Prostate gland (tissue), 2 donors: ENCODE data around the gene UBAC1. TPM values are rescaled to one million over a fixed set of nuclear protein-coding genes. Genes with fewer than 3 reads are reported as not detected.

Experiments used
- DNase-seq: peaks from one replicate; pipeline ENCODE4 v3.0.0-alpha.2; 2019; ENCODE audit warnings: low spot score
- H3K27ac ChIP-seq, 2 donors: fragments of 200-600 bp; sonication (generic); 2 replicates each; pipeline ENCODE4 v1.5.1; 2017 to 2019
- H3K27me3 ChIP-seq: fragments of 200-600 bp; sonication (generic); replicated peaks from 2 replicates; pipeline ENCODE4 v1.5.1; 2019; ENCODE audit not compliant: insufficient read depth
- H3K36me3 ChIP-seq, 2 donors: fragments of 200-600 bp; sonication (generic); 1 replicate in 1 of 2; 2 replicates in 1 of 2; pipeline versions ENCODE4 v1.5.1 to v1.8.1; 2017 to 2019
- H3K4me1 ChIP-seq: fragments of 200-600 bp; sonication (generic); replicated peaks from 2 replicates; pipeline ENCODE4 v1.5.1; 2019
- H3K4me3 ChIP-seq, 2 donors: fragments of 200-600 bp; sonication (generic); 2 replicates each; pipeline ENCODE4 v1.5.1; 2017 to 2019
- H3K9me3 ChIP-seq: fragments of 200-600 bp; sonication (generic); 2 replicates; pipeline ENCODE4 v1.5.1; 2017
- POLR2A ChIP-seq: fragments of 450-650 bp; IDR thresholded peaks from one replicate; pipeline ENCODE4 v1.6.1; 2016; ENCODE audit warnings: antibody characterized with exemption, mild to moderate bottlenecking
- POLR2AphosphoS5 ChIP-seq: sonication (generic); formaldehyde crosslinking; IDR thresholded peaks from one replicate; pipeline ENCODE4 v1.6.1; 2017; ENCODE audit warnings: antibody characterized with exemption
- WGBS: methylation state at CpG from one replicate; pipeline ENCODE4 v1.1.5; 2018; 5-methylcytosine and 5-hydroxymethylcytosine counted together
- intact Hi-C: fragments of 100-400 bp; cut with DNase I; formaldehyde crosslinking; loops from one replicate; pipeline ENCODE4 v1.14.2; 2022
- total RNA-seq, 2 donors: library from RNA; depleted of rRNA; stranded (reverse); fragments of >200 nt; gene quantifications; one replicate each; pipeline ENCODE4 v1.1.0, GENCODE V29; 2016
- TF ChIP-seq, protein P1 (sequence below), 4 experiments: fragments of 200-600 bp in 2 of 4; fragments of 450-650 bp in 2 of 4; sonication (generic) in 2 of 4; IDR thresholded peaks; 1 replicate in 3 of 4; 2 replicates in 1 of 4; pipeline ENCODE4 v1.5.1; 2016 to 2019; ENCODE audit warnings: antibody characterized with exemption in 4 of 4, mild to moderate bottlenecking in 2 of 4, moderate library complexity in 2 of 4

The UBAC1 gene
- total RNA-seq, 2 donors from 2014 or later = 53.7 to 59.1 TPM

GRCh38 chr9:135988493-135988892 lies 27.3 kb upstream of the UBAC1 start:
- Histone ChIP-seq H3K27me3 (no peaks in the 10 kb centered on the region), H3K4me1 (peaks cover 20% of the 10 kb centered on the region), H3K27ac (no peak overlapping the region), H3K9me3 (no peaks in the 10 kb centered on the region), H3K4me3 (no peak overlapping the region), H3K36me3 (no peaks in the 10 kb centered on the region)
- 81% methylated on average over 17 of the region's 17 CpGs for WGBS
- TF ChIP-seq POLR2A (no peak), POLR2AphosphoS5 (no peak)
- TF ChIP-seq, protein P1, sequence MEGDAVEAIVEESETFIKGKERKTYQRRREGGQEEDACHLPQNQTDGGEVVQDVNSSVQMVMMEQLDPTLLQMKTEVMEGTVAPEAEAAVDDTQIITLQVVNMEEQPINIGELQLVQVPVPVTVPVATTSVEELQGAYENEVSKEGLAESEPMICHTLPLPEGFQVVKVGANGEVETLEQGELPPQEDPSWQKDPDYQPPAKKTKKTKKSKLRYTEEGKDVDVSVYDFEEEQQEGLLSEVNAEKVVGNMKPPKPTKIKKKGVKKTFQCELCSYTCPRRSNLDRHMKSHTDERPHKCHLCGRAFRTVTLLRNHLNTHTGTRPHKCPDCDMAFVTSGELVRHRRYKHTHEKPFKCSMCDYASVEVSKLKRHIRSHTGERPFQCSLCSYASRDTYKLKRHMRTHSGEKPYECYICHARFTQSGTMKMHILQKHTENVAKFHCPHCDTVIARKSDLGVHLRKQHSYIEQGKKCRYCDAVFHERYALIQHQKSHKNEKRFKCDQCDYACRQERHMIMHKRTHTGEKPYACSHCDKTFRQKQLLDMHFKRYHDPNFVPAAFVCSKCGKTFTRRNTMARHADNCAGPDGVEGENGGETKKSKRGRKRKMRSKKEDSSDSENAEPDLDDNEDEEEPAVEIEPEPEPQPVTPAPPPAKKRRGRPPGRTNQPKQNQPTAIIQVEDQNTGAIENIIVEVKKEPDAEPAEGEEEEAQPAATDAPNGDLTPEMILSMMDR (IDR thresholded peaks at IDR 0.05) = no peak
- intact Hi-C loops = no loop called here
- DNase-seq = no peak

DNA sequence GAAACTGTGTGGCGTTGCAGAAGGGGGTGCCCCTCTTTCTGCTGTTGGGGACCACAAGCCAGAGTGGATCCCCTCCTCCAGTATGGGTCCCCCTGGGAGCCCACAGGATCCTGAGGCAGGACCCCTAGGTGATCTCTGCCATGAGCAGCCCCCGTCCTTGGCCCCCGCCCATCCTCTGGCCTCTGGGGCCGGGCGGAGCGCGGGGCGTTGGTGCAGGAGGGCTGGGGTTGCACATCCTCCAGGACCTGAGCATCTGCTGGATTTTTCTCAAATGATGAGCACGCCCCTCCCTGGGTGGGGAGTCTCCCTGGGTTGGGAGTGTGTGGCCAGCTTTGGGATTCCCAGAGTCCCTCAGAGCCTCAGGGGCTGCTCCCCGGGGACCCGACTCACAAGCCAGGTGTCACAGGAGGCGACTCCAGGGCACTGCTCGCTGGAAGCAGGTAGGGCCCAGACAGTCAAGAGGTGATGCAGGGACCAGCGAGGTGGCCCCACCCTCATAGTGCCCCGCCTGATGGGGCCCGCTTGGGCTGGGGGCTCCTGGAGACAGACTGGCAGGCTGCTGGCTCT lies 26.7 kb upstream of the UBAC1 start:
- WGBS = 87% methylated on average over 16 of the region's 16 CpGs
- Histone ChIP-seq H3K27me3 (no peaks in the 10 kb centered on the region), H3K9me3 (no peaks in the 10 kb centered on the region), H3K4me3 (no peak overlapping the region), H3K36me3 (no peaks in the 10 kb centered on the region), H3K27ac (no peak overlapping the region), H3K4me1 (peaks cover 15% of the 10 kb centered on the region)
- no peak for DNase-seq
- intact Hi-C loops = no loop called here
- TF ChIP-seq, protein P1 (IDR thresholded peaks at IDR 0.05) = no peak
- TF ChIP-seq POLR2A (no peak), POLR2AphosphoS5 (no peak)

- Histone ChIP-seq H3K36me3 (no peaks in the 10 kb centered on the region), H3K27me3 (no peaks in the 10 kb centered on the region), H3K9me3 (no peaks in the 10 kb centered on the region), H3K27ac (no peak overlapping the region), H3K4me3 (no peak overlapping the region), H3K4me1 (peaks cover 8% of the 10 kb centered on the region)
- 80% methylated on average over 9 of the region's 15 CpGs for WGBS
- intact Hi-C loops = no loop called here
- no peak for TF ChIP-seq POLR2AphosphoS5
- TF ChIP-seq, protein P1 (IDR thresholded peaks at IDR 0.05) = no peak
- TF ChIP-seq POLR2A = no peak
- DNase-seq = no peak
Measured at GRCh38 chr9:135986605-135987004, 25.4 kb upstream of the UBAC1 start.

GRCh38 chr9:135985889-135986288 lies 24.7 kb upstream of the UBAC1 start:
- Histone ChIP-seq H3K4me3 (no peak overlapping the region), H3K27me3 (no peaks in the 10 kb centered on the region), H3K36me3 (no peaks in the 10 kb centered on the region), H3K27ac (no peak overlapping the region), H3K9me3 (no peaks in the 10 kb centered on the region), H3K4me1 (peaks cover 8% of the 10 kb centered on the region)
- DNase-seq = no peak
- TF ChIP-seq, protein P1 (IDR thresholded peaks at IDR 0.05) = no peak
- TF ChIP-seq POLR2AphosphoS5 (no peak), POLR2A (no peak)
- intact Hi-C loops = no loop called here
- WGBS = 86% methylated on average over 11 of the region's 21 CpGs

GRCh38 chr9:135985459-135985774 lies 24.2 kb upstream of the UBAC1 start:
- Histone ChIP-seq H3K27me3 (no peaks in the 10 kb centered on the region), H3K4me1 (peaks cover 6% of the 10 kb centered on the region), H3K4me3 (no peak overlapping the region), H3K27ac (no peak overlapping the region), H3K9me3 (no peaks in the 10 kb centered on the region), H3K36me3 (no peaks in the 10 kb centered on the region)
- DNase-seq = no peak
- TF ChIP-seq POLR2A = no peak
- TF ChIP-seq POLR2AphosphoS5 = no peak
- TF ChIP-seq, protein P1 (IDR thresholded peaks at IDR 0.05) = no peak
- intact Hi-C loops = no loop called here
- WGBS = 89% methylated on average over 14 of the region's 14 CpGs
